NCI-H2029 treated with DMSO at 0.1 percent for 48 hours (cell line): Measurements from ENCODE around the gene PDCD1LG2.

ENCODE experiments used
- DNase-seq: peaks from one replicate; lab custom pipeline; 2025; lab: John Stamatoyannopoulos, UW

PDCD1LG2 gene

GRCh38 chr9:5611321-5612184 is 101.2 kb downstream of the PDCD1LG2 start:
- DNase-seq: no peak

- DNase-seq: no peak
These were observed 101.8 kb downstream of the PDCD1LG2 start for GRCh38 chr9:5612185-5612530.

GRCh38 chr9:5614192-5614591 is 103.9 kb downstream of the PDCD1LG2 start:
- no peak for DNase-seq

GRCh38 chr9:5614985-5615384 is 104.7 kb downstream of the PDCD1LG2 start:
- DNase-seq: no peak

- DNase-seq: no peak
These were observed 107.4 kb downstream of the PDCD1LG2 start for GRCh38 chr9:5617749-5618148.

- DNase-seq: no peak
These were observed 110.2 kb downstream of the PDCD1LG2 start for GRCh38 chr9:5620494-5620893.
